Measurements from ENCODE around the gene MSX2. TPM values are rescaled to one million over a fixed set of nuclear protein-coding genes. Genes with fewer than 3 reads are reported as not detected.

MSX2 gene
- total and polyA plus RNA-seq, 2 experiments from 2014 or later = 0.17 to 0.47 TPM

DNA sequence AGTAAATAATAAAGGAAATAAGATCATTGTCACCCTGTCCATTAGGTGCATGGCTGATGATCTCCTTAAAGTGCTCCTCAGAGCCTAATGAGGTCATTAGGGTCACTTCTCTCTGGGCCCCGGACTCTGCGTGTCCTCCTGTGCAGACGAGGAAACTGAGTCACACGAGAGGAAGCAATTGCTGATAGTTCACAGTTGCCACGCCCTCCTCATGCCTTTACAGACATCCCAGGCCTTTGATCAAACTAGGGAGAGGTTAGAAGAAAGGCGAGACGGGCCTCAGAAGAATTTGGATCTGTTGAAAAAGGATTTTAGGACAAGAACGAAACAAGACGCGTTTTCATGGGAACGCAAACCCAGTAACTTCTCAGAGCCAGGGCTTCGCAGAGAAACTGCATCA, 32.0 kb upstream of the MSX2 start (continued):
- TF ChIP-seq, protein P1, sequence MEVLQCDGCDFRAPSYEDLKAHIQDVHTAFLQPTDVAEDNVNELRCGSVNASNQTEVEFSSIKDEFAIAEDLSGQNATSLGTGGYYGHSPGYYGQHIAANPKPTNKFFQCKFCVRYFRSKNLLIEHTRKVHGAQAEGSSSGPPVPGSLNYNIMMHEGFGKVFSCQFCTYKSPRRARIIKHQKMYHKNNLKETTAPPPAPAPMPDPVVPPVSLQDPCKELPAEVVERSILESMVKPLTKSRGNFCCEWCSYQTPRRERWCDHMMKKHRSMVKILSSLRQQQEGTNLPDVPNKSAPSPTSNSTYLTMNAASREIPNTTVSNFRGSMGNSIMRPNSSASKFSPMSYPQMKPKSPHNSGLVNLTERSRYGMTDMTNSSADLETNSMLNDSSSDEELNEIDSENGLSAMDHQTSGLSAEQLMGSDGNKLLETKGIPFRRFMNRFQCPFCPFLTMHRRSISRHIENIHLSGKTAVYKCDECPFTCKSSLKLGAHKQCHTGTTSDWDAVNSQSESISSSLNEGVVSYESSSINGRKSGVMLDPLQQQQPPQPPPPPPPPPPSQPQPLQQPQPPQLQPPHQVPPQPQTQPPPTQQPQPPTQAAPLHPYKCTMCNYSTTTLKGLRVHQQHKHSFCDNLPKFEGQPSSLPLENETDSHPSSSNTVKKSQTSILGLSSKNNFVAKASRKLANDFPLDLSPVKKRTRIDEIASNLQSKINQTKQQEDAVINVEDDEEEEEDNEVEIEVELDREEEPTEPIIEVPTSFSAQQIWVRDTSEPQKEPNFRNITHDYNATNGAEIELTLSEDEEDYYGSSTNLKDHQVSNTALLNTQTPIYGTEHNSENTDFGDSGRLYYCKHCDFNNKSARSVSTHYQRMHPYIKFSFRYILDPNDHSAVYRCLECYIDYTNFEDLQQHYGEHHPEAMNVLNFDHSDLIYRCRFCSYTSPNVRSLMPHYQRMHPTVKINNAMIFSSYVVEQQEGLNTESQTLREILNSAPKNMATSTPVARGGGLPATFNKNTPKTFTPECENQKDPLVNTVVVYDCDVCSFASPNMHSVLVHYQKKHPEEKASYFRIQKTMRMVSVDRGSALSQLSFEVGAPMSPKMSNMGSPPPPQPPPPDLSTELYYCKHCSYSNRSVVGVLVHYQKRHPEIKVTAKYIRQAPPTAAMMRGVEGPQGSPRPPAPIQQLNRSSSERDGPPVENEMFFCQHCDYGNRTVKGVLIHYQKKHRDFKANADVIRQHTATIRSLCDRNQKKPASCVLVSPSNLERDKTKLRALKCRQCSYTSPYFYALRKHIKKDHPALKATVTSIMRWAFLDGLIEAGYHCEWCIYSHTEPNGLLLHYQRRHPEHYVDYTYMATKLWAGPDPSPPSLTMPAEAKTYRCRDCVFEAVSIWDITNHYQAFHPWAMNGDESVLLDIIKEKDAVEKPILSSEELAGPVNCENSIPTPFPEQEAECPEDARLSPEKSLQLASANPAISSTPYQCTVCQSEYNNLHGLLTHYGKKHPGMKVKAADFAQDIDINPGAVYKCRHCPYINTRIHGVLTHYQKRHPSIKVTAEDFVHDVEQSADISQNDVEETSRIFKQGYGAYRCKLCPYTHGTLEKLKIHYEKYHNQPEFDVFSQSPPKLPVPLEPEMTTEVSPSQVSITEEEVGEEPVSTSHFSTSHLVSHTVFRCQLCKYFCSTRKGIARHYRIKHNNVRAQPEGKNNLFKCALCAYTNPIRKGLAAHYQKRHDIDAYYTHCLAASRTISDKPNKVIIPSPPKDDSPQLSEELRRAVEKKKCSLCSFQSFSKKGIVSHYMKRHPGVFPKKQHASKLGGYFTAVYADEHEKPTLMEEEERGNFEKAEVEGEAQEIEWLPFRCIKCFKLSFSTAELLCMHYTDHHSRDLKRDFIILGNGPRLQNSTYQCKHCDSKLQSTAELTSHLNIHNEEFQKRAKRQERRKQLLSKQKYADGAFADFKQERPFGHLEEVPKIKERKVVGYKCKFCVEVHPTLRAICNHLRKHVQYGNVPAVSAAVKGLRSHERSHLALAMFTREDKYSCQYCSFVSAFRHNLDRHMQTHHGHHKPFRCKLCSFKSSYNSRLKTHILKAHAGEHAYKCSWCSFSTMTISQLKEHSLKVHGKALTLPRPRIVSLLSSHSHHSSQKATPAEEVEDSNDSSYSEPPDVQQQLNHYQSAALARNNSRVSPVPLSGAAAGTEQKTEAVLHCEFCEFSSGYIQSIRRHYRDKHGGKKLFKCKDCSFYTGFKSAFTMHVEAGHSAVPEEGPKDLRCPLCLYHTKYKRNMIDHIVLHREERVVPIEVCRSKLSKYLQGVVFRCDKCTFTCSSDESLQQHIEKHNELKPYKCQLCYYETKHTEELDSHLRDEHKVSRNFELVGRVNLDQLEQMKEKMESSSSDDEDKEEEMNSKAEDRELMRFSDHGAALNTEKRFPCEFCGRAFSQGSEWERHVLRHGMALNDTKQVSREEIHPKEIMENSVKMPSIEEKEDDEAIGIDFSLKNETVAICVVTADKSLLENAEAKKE (CRISPR knock-in tag; IDR thresholded peaks at IDR 0.05) = no peak
- no peak for TF ChIP-seq EZH2 (IDR thresholded peaks at IDR 0.05; ENCODE audit: low read depth, unreplicated experiment)

DNA sequence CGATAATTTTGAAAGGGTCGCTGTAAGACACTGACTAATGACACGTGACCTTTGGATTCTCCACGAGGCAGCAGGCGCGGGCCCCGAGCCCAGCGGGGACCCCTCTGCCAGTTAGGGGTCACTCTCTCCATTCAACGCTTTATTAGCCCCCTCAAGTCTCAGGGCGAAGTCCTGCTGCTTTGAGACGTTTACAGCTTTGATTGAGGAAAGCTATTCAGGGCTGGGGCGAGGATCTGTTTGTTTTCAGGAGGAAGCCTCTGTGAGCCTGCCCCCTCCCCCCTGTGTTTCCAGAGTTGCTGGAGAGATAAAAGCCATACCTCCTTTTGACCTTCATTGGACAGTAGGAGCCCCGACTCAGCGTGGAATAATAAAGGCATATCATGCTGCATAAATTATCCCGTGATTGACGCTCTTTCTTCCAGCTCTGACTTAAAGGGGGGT, 31.4 kb upstream of the MSX2 start:
- Histone ChIP-seq H3K79me2 (replicated peaks; ENCODE audit: insufficient read depth) (no peaks in the 10 kb centered on the region), H3K36me3 (ENCODE audit: insufficient read depth) (no peaks in the 10 kb centered on the region), H3F3A (replicated peaks; ENCODE audit: low read depth) (0 out of 2 replicates have a peak, but pooled peaks cover 15% of the 10 kb centered on the region), H3K4me3 (peak overlapping the region; percentile 54), H3K27ac (ENCODE audit: low read depth) (no peak overlapping the region), H2AFZ (peak overlapping the region; percentile 86; the same call in 1 of the 2 replicates), H3K4me1 (ENCODE audit: insufficient read depth) (peaks cover 36% of the 10 kb centered on the region), H3K4me2 (peak overlapping the region; percentile 76), H3K27me3 (ENCODE audit: insufficient read depth) (peaks cover 67% of the 10 kb centered on the region), H3K9me2 (ENCODE audit: insufficient read depth) (no peaks in the 10 kb centered on the region), H4K20me1 (replicated peaks; ENCODE audit: insufficient read depth) (no peaks in the 10 kb centered on the region)
- ATAC-seq (peak; percentile 73), DNase-seq (ENCODE audit: low spot score) (peak; percentile 78)
- peaks cover 40% of the 10 kb centered on the region for H3K4me1 Mint-ChIP-seq
- H3K36me3 Mint-ChIP-seq (ENCODE audit: low read depth) = no peaks in the 10 kb centered on the region
- peak overlapping the region; percentile 76 for H3K4me3 Mint-ChIP-seq
- peaks cover 60% of the 10 kb centered on the region for H3K27me3 Mint-ChIP-seq (ENCODE audit: insufficient read depth, low read depth, poor library complexity)
- TF ChIP-seq ZNF331 (CRISPR knock-in tag; IDR thresholded peaks at IDR 0.05; ENCODE audit: low read depth) = no peak
- no peak for TF ChIP-seq ZNF114 (CRISPR knock-in tag; IDR thresholded peaks at IDR 0.05)
- no peak for TF ChIP-seq NANOG (IDR thresholded peaks at IDR 0.05; ENCODE audit: borderline replicate concordance)
- TF ChIP-seq, protein P2, sequence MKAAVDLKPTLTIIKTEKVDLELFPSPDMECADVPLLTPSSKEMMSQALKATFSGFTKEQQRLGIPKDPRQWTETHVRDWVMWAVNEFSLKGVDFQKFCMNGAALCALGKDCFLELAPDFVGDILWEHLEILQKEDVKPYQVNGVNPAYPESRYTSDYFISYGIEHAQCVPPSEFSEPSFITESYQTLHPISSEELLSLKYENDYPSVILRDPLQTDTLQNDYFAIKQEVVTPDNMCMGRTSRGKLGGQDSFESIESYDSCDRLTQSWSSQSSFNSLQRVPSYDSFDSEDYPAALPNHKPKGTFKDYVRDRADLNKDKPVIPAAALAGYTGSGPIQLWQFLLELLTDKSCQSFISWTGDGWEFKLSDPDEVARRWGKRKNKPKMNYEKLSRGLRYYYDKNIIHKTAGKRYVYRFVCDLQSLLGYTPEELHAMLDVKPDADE (IDR thresholded peaks at IDR 0.05) = no peak
- TF ChIP-seq STAT1 (IDR thresholded peaks at IDR 0.05; ENCODE audit: unreplicated experiment) = no peak
- no peak for TF ChIP-seq CREB1 (CRISPR knock-in tag; IDR thresholded peaks at IDR 0.05; ENCODE audit: low read depth)
- no peak for TF ChIP-seq EZH2phosphoT487 (IDR thresholded peaks at IDR 0.05; ENCODE audit: unreplicated experiment)
- TF ChIP-seq JUNB (IDR thresholded peaks at IDR 0.05; ENCODE audit: unreplicated experiment) = no peak
- no peak for TF ChIP-seq REST (IDR thresholded peaks at IDR 0.05; ENCODE audit: unreplicated experiment)
- H3K27ac Mint-ChIP-seq = no peak overlapping the region; the same call in 1 of the 2 replicates
- H3K9me3 Mint-ChIP-seq = no peaks in the 10 kb centered on the region
